HepG2 (cell line): ENCODE measurements around the gene DAZAP1. TPM values are rescaled to one million over a fixed set of nuclear protein-coding genes. Genes with fewer than 3 reads are reported as not detected.

ENCODE experiments used
- ATM ChIP-seq: fragments of 450-650 bp; IDR thresholded peaks from 2 replicates; pipeline ENCODE4 v1.7.1; 2017; ENCODE audit warnings: mild to moderate bottlenecking, borderline replicate concordance
- JDP2 ChIP-seq: sonication (generic); formaldehyde crosslinking; IDR thresholded peaks from 2 replicates; pipeline ENCODE4 v1.8.1; 2022; ENCODE audit warnings: missing genetic modification reagents, borderline replicate concordance
- NBN ChIP-seq: fragments of 450-650 bp; conservative IDR thresholded peaks from 2 replicates; pipeline ENCODE4 v1.6.1; 2017
- PRMT3 ChIP-seq: sonication (generic); formaldehyde crosslinking; IDR thresholded peaks from 2 replicates; pipeline ENCODE4 v1.8.1; 2022; ENCODE audit warnings: low read depth, mild to moderate bottlenecking, moderate library complexity, missing genetic modification reagents, borderline replicate concordance
- PRPF4 ChIP-seq: fragments of 200-400 bp; formaldehyde crosslinking; IDR thresholded peaks from 2 replicates; pipeline ENCODE4 v1.6.1; 2016; ENCODE audit warnings: low read length, low read depth; ENCODE audit not compliant: poor library complexity, severe bottlenecking
- TRIM24 ChIP-seq: sonication (generic); formaldehyde crosslinking; IDR thresholded peaks from 2 replicates; pipeline ENCODE4 v1.8.0; 2022; ENCODE audit warnings: mild to moderate bottlenecking, missing genetic modification reagents
- ZNF207 ChIP-seq: fragments of 450-650 bp; IDR thresholded peaks from 2 replicates; pipeline ENCODE4 v1.6.1; 2016; ENCODE audit warnings: antibody characterized with exemption, borderline replicate concordance
- ZNF24 ChIP-seq: fragments of 450-650 bp; IDR thresholded peaks from 2 replicates; pipeline ENCODE4 v1.6.1; 2017; ENCODE audit warnings: antibody characterized with exemption, mild to moderate bottlenecking
- ZNF337 ChIP-seq: sonication (generic); formaldehyde crosslinking; IDR thresholded peaks from 2 replicates; pipeline ENCODE4 v1.5.1; 2020; ENCODE audit warnings: missing genetic modification reagents, low read depth, mild to moderate bottlenecking, borderline replicate concordance
- ZNF382 ChIP-seq: sonication (generic); formaldehyde crosslinking; IDR thresholded peaks from 2 replicates; pipeline ENCODE4 v1.5.0; 2020; ENCODE audit warnings: missing genetic modification reagents, mild to moderate bottlenecking, borderline replicate concordance
- ZNF530 ChIP-seq: sonication (generic); formaldehyde crosslinking; IDR thresholded peaks from 2 replicates; pipeline ENCODE4 v1.5.0; 2020; ENCODE audit warnings: low read depth, mild to moderate bottlenecking, missing genetic modification reagents
- polyA plus RNA-seq, 8 experiments: library from polyadenylated mRNA; depleted of rRNA in 3 of 8; stranded (reverse) in 7 of 8; unstranded in 1 of 8; fragments of >200 nt; fragmentation: Illumina TruSeq in 4 of 8; extraction: Trizol in 4 of 8; gene quantifications; 2 replicates each; pipeline versions ENCODE4 v1.2.1 to v1.2.3, GENCODE V29; 2011 to 2016; ENCODE audit warnings: low read depth in 4 of 8, missing spikeins in 1 of 8, mixed read lengths in 1 of 8; ENCODE audit not compliant: insufficient read depth in 1 of 8
- total RNA-seq, 5 experiments: library from RNA; depleted of rRNA; stranded (reverse); fragments of >200 nt; fragmentation: Illumina TruSeq; extraction: Trizol; gene quantifications; 2 replicates each; pipeline ENCODE4 v1.2.3, GENCODE V29; 2016; ENCODE audit warnings: low read depth in 1 of 5
- TF ChIP-seq, protein P1 (sequence below), 2 experiments: fragments of 450-650 bp in 1 of 2; sonication (generic) in 1 of 2; formaldehyde crosslinking in 1 of 2; IDR thresholded peaks; 2 replicates each; pipeline versions ENCODE4 v1.6.1 to v1.8.0; 2016 to 2022; ENCODE audit warnings: antibody characterized with exemption in 1 of 2, mild to moderate bottlenecking in 1 of 2, missing genetic modification reagents in 1 of 2
- TF ChIP-seq, protein P2 (sequence below): sonication (generic); formaldehyde crosslinking; IDR thresholded peaks from 2 replicates; pipeline ENCODE4 v1.5.0; 2020; ENCODE audit warnings: mild to moderate bottlenecking, missing genetic modification reagents
- TF ChIP-seq, protein P3 (sequence below): sonication (generic); formaldehyde crosslinking; IDR thresholded peaks from 2 replicates; pipeline ENCODE4 v1.4.0; 2020; ENCODE audit warnings: missing genetic modification reagents

The DAZAP1 gene
- total and polyA plus RNA-seq, 2 of the 13 experiments (the other 11 are each of a cell fraction or from before 2014, with no cell fraction given), result 63.3 to 79.2 TPM

GRCh38 chr19:1424192-1424955 lies 17.0 kb downstream of the DAZAP1 start (continued):
- TF ChIP-seq, protein P1, sequence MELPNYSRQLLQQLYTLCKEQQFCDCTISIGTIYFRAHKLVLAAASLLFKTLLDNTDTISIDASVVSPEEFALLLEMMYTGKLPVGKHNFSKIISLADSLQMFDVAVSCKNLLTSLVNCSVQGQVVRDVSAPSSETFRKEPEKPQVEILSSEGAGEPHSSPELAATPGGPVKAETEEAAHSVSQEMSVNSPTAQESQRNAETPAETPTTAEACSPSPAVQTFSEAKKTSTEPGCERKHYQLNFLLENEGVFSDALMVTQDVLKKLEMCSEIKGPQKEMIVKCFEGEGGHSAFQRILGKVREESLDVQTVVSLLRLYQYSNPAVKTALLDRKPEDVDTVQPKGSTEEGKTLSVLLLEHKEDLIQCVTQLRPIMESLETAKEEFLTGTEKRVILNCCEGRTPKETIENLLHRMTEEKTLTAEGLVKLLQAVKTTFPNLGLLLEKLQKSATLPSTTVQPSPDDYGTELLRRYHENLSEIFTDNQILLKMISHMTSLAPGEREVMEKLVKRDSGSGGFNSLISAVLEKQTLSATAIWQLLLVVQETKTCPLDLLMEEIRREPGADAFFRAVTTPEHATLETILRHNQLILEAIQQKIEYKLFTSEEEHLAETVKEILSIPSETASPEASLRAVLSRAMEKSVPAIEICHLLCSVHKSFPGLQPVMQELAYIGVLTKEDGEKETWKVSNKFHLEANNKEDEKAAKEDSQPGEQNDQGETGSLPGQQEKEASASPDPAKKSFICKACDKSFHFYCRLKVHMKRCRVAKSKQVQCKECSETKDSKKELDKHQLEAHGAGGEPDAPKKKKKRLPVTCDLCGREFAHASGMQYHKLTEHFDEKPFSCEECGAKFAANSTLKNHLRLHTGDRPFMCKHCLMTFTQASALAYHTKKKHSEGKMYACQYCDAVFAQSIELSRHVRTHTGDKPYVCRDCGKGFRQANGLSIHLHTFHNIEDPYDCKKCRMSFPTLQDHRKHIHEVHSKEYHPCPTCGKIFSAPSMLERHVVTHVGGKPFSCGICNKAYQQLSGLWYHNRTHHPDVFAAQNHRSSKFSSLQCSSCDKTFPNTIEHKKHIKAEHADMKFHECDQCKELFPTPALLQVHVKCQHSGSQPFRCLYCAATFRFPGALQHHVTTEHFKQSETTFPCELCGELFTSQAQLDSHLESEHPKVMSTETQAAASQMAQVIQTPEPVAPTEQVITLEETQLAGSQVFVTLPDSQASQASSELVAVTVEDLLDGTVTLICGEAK (IDR thresholded peaks at IDR 0.05), result no peak
- TF ChIP-seq, protein P1 (CRISPR knock-in tag; IDR thresholded peaks at IDR 0.05), result peak; percentile 77
- TF ChIP-seq PRPF4 (no peak), ZNF530 (CRISPR knock-in tag) (no peak), ZNF207 (no peak), ZNF24 (no peak), TRIM24 (no peak), ATM (no peak), ZNF337 (CRISPR knock-in tag) (no peak), PRMT3 (CRISPR knock-in tag) (no peak), JDP2 (no peak), NBN (no peak), ZNF382 (CRISPR knock-in tag) (no peak)
- TF ChIP-seq, protein P2, sequence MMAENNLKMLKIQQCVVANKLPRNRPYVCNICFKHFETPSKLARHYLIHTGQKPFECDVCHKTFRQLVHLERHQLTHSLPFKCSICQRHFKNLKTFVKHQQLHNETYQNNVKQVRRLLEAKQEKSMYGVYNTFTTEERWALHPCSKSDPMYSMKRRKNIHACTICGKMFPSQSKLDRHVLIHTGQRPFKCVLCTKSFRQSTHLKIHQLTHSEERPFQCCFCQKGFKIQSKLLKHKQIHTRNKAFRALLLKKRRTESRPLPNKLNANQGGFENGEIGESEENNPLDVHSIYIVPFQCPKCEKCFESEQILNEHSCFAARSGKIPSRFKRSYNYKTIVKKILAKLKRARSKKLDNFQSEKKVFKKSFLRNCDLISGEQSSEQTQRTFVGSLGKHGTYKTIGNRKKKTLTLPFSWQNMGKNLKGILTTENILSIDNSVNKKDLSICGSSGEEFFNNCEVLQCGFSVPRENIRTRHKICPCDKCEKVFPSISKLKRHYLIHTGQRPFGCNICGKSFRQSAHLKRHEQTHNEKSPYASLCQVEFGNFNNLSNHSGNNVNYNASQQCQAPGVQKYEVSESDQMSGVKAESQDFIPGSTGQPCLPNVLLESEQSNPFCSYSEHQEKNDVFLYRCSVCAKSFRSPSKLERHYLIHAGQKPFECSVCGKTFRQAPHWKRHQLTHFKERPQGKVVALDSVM, result peak; percentile 27; the same call in 1 of the 2 replicates
- TF ChIP-seq, protein P3, sequence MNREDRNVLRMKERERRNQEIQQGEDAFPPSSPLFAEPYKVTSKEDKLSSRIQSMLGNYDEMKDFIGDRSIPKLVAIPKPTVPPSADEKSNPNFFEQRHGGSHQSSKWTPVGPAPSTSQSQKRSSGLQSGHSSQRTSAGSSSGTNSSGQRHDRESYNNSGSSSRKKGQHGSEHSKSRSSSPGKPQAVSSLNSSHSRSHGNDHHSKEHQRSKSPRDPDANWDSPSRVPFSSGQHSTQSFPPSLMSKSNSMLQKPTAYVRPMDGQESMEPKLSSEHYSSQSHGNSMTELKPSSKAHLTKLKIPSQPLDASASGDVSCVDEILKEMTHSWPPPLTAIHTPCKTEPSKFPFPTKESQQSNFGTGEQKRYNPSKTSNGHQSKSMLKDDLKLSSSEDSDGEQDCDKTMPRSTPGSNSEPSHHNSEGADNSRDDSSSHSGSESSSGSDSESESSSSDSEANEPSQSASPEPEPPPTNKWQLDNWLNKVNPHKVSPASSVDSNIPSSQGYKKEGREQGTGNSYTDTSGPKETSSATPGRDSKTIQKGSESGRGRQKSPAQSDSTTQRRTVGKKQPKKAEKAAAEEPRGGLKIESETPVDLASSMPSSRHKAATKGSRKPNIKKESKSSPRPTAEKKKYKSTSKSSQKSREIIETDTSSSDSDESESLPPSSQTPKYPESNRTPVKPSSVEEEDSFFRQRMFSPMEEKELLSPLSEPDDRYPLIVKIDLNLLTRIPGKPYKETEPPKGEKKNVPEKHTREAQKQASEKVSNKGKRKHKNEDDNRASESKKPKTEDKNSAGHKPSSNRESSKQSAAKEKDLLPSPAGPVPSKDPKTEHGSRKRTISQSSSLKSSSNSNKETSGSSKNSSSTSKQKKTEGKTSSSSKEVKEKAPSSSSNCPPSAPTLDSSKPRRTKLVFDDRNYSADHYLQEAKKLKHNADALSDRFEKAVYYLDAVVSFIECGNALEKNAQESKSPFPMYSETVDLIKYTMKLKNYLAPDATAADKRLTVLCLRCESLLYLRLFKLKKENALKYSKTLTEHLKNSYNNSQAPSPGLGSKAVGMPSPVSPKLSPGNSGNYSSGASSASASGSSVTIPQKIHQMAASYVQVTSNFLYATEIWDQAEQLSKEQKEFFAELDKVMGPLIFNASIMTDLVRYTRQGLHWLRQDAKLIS, result no peak
